ENCODE data around the gene NLGN1. TPM values are rescaled to one million over a fixed set of nuclear protein-coding genes. Genes with fewer than 3 reads are reported as not detected.

Gene NLGN1
- total RNA-seq, 3 donors from 2014 or later = 0.43 to 14.3 (median 2.0) TPM

DNA sequence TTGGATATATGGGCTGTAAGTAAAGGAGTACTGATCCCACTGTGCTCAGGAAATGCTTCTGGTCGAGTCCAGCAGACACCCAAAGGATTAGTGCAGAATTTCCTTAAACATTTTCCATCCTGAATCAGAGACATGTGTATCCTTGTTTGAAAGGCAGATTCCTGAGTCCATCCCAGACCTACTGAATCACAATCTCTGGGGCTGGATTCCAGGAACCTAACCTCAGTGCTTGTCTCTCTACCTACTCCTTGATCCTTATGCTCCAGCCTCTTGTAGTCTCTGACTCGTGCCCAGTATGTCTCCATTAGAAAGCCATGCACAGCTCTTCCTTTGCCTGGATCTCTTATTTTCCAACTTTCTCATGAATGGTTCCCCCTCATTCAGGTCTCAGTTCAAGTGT, 585.8 kb downstream of the NLGN1 start:
- ATAC-seq (no peak), DNase-seq (no peak)
- Histone ChIP-seq H3K4me3 (no peak overlapping the region), H3K4me1 (ENCODE audit: low read depth) (no peaks in the 10 kb centered on the region), H3K9me3 (no peaks in the 10 kb centered on the region), H3K36me3 (ENCODE audit: low read depth) (no peaks in the 10 kb centered on the region)
- intact Hi-C loops (cut with DNase I, micrococcal nuclease) = no loop called here
- TF ChIP-seq, protein P1, sequence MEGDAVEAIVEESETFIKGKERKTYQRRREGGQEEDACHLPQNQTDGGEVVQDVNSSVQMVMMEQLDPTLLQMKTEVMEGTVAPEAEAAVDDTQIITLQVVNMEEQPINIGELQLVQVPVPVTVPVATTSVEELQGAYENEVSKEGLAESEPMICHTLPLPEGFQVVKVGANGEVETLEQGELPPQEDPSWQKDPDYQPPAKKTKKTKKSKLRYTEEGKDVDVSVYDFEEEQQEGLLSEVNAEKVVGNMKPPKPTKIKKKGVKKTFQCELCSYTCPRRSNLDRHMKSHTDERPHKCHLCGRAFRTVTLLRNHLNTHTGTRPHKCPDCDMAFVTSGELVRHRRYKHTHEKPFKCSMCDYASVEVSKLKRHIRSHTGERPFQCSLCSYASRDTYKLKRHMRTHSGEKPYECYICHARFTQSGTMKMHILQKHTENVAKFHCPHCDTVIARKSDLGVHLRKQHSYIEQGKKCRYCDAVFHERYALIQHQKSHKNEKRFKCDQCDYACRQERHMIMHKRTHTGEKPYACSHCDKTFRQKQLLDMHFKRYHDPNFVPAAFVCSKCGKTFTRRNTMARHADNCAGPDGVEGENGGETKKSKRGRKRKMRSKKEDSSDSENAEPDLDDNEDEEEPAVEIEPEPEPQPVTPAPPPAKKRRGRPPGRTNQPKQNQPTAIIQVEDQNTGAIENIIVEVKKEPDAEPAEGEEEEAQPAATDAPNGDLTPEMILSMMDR (IDR thresholded peaks at IDR 0.05) = no peak

DNA sequence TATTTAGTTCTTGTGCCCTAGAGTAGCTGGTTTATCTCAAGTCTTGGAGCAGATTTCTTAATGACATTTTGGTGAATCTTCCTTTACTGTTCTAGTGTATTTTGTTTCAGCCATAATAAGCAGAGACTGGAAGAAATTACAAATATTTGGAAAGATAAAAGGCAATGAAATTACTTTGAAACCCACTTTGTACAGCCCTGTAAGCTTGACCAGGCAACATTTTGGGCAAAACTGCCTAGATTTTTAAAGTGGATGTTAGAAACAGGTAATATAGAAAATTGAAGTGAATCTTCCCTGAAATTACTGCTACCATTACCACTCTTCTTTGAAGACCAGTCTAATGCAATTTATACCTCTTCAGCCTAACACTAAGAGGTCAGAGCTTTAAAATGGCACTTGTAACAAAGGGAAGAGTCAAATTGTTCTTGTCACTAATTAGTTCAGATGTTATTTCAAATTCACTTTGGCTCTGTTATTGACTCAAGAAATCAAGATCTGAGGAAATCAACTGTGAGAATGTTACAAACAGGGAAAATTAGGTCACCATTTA, 589.4 kb downstream of the NLGN1 start:
- no peak overlapping the region for H3K4me3 ChIP-seq
- TF ChIP-seq, protein P1 (IDR thresholded peaks at IDR 0.05) = no peak
- H3K9me3 ChIP-seq = no peaks in the 10 kb centered on the region
- DNase-seq = no peak
- no peaks in the 10 kb centered on the region for H3K4me1 ChIP-seq (ENCODE audit: low read depth)
- no peaks in the 10 kb centered on the region for H3K36me3 ChIP-seq (ENCODE audit: low read depth)
- intact Hi-C loops (cut with DNase I, micrococcal nuclease) = no loop called here
- no peak for ATAC-seq

- H3K9me3 ChIP-seq = no peaks in the 10 kb centered on the region
- H3K36me3 ChIP-seq (ENCODE audit: low read depth) = no peaks in the 10 kb centered on the region
- no peak overlapping the region for H3K4me3 ChIP-seq
- DNase-seq (no peak), ATAC-seq (no peak)
- intact Hi-C loops (cut with DNase I, micrococcal nuclease) = no loop called here
- H3K4me1 ChIP-seq (ENCODE audit: low read depth) = no peaks in the 10 kb centered on the region
- TF ChIP-seq, protein P1 (IDR thresholded peaks at IDR 0.05) = no peak
These were observed 591.4 kb downstream of the NLGN1 start for GRCh38 chr3:173988909-173989308.

DNA sequence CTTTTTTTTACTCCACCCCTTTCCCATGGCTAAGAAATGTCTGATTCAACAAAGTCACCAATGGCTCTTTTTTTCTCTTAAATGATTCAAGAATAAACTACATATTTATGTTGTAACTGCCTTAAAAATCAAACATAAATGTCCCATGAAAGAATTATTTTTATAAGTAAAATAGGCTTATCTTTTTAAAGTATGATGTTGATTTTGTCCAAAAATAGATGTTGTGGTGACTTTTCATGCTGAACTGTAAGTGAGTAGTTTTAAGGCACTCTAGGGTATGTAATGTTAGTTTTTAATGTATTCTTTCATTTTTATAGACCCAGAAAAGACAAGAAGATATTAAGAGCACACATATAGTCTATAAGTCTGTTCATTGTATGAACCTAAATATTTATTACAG, 594.9 kb downstream of the NLGN1 start:
- no peak for ATAC-seq
- H3K36me3 ChIP-seq (ENCODE audit: low read depth) = no peaks in the 10 kb centered on the region
- H3K4me3 ChIP-seq = no peak overlapping the region
- TF ChIP-seq, protein P1 (IDR thresholded peaks at IDR 0.05) = no peak
- H3K4me1 ChIP-seq (ENCODE audit: low read depth) = no peaks in the 10 kb centered on the region
- no peaks in the 10 kb centered on the region for H3K9me3 ChIP-seq
- DNase-seq = no peak
- intact Hi-C loops (cut with DNase I, micrococcal nuclease) = no loop called here

- ATAC-seq (no peak), DNase-seq (no peak)
- Histone ChIP-seq H3K4me1 (ENCODE audit: low read depth) (no peaks in the 10 kb centered on the region), H3K9me3 (no peaks in the 10 kb centered on the region), H3K4me3 (no peak overlapping the region), H3K36me3 (ENCODE audit: low read depth) (no peaks in the 10 kb centered on the region)
- TF ChIP-seq, protein P1 (IDR thresholded peaks at IDR 0.05) = no peak
- intact Hi-C loops (cut with DNase I, micrococcal nuclease) = no loop called here
These were observed 595.8 kb downstream of the NLGN1 start for GRCh38 chr3:173993299-173993698.

DNA sequence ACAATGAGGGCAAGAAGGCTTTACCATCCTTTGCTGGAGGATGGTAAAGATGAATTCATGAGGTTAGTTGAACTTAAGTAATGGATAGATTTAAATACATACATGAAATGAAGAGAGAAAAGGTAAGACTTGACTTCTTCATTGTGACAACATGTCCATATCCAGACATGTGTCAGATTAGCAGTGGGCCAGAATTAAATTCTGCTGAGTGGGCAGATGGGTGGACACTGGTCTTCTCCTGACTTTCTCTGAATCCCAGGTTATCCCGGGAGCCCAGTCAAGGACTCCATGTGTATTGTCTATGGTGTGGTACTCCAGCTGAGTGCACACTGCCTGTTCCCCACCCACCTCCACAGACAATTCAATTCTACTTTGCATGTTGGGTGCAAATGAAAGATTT, 603.1 kb downstream of the NLGN1 start:
- no peak for DNase-seq
- Histone ChIP-seq H3K36me3 (ENCODE audit: low read depth) (no peaks in the 10 kb centered on the region), H3K4me1 (ENCODE audit: low read depth) (no peaks in the 10 kb centered on the region), H3K9me3 (no peaks in the 10 kb centered on the region), H3K4me3 (no peak overlapping the region)
- ATAC-seq = no peak
- TF ChIP-seq, protein P1 (IDR thresholded peaks at IDR 0.05) = no peak
- intact Hi-C loops (cut with DNase I, micrococcal nuclease) = no loop called here
